NB4 (cell line): Measurements from ENCODE around the gene ALOX5.
A peak's percentile ranks its signal among the peaks of the same experiment; 100 is the strongest.

Source experiments
- DNase-seq: peaks from one replicate; pipeline ENCODE4 v3.0.0; 2010; ENCODE audit warnings: low read depth
- H3K4me3 ChIP-seq: one replicate; pipeline ENCODE4 v1.5.1; 2011; ENCODE audit warnings: mild to moderate bottlenecking, low read depth, low read length, moderate library complexity
- MYC ChIP-seq: IDR thresholded peaks from 2 replicates; pipeline ENCODE4 v1.6.1; 2011; ENCODE audit warnings: low read depth, low read length
- POLR2A ChIP-seq: IDR thresholded peaks from 2 replicates; pipeline ENCODE4 v1.6.1; 2011; ENCODE audit warnings: mild to moderate bottlenecking; ENCODE audit not compliant: insufficient read length; ENCODE audit errors: extremely low read depth
- TF ChIP-seq, protein P1 (sequence below): IDR thresholded peaks from one replicate; pipeline ENCODE4 v1.5.1; 2012; ENCODE audit warnings: low read depth, low read length
- TF ChIP-seq, protein P2 (sequence below): IDR thresholded peaks from 2 replicates; pipeline ENCODE4 v1.6.1; 2011; ENCODE audit warnings: low read depth, low read length

ALOX5 gene

DNA sequence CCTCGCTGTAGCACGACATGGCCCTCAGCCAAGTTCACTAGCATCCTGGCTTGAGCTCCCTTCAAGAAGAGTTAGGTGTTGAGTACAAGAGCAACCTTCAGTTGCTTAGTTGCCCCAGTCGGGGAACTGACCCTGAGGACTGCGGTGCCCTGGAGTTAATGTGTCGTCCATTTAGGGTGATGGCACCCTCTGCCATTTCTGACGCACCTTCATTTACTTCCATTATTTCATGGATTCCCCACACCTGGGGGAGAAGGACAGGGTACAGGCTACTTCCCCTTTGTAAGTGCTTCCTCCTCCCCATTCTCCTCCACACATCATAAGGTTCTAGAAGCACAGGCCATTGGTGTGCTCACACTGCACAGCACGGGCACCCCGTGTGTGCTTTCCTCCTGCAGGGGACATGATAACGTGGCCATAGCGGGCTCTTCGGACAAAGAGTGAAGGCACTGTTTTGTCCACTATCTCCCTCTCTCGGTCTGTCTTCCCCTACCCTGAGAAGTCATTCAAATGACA, 1.8 kb downstream of the ALOX5 start:
- DNase-seq: peak; percentile 76
- TF ChIP-seq, protein P1, sequence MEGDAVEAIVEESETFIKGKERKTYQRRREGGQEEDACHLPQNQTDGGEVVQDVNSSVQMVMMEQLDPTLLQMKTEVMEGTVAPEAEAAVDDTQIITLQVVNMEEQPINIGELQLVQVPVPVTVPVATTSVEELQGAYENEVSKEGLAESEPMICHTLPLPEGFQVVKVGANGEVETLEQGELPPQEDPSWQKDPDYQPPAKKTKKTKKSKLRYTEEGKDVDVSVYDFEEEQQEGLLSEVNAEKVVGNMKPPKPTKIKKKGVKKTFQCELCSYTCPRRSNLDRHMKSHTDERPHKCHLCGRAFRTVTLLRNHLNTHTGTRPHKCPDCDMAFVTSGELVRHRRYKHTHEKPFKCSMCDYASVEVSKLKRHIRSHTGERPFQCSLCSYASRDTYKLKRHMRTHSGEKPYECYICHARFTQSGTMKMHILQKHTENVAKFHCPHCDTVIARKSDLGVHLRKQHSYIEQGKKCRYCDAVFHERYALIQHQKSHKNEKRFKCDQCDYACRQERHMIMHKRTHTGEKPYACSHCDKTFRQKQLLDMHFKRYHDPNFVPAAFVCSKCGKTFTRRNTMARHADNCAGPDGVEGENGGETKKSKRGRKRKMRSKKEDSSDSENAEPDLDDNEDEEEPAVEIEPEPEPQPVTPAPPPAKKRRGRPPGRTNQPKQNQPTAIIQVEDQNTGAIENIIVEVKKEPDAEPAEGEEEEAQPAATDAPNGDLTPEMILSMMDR: no peak
- TF ChIP-seq MYC (no peak), POLR2A (no peak)
- TF ChIP-seq, protein P2, sequence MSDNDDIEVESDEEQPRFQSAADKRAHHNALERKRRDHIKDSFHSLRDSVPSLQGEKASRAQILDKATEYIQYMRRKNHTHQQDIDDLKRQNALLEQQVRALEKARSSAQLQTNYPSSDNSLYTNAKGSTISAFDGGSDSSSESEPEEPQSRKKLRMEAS: no peak
- H3K4me3 ChIP-seq: no peak overlapping the region

DNA sequence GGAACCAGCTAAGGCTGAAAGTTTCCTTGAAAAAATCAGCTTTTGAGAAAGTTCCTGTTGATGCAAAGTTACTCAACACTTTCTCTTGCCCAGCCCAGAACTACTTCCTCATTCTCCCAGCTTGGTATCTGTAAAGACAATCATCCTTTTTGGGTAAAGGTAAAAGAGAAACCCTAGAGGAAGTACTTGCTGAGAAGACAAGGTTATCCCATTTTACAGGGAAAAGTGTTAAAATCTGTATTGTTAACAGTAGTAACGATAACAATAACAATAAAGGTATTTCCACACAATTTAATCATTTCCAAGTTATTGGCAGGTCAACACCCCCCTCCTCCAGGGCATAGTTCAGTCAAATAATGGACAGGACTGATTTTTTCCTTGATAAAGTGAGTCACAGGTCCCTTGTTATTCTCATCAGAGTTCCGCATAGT, 2.4 kb downstream of the ALOX5 start:
- TF ChIP-seq, protein P2: no peak
- no peak for TF ChIP-seq POLR2A
- TF ChIP-seq, protein P1: no peak
- no peak for TF ChIP-seq MYC
- no peak overlapping the region for H3K4me3 ChIP-seq
- peak; percentile 87 for DNase-seq

DNA sequence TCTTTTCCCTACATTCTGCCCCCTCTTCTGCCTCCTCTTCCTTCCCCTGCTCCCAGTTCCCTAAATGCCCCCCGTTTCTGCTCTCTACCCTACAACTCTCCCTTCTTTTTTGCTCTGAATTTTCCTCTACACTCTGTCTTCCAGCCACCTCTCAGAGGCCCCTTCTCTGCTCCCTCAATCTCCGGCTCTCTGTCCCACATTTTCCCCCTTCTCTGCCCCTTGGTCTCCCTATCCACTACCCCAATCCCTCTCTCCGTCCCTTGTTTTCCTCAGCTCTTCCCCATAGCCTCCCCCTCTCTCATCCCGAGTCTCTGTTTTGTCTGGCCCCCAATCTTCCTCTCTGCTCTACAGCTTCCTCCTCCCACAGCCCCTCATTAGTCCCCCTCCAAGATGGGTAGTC, 3.3 kb downstream of the ALOX5 start:
- TF ChIP-seq, protein P2: no peak
- TF ChIP-seq POLR2A: no peak
- TF ChIP-seq, protein P1: no peak
- TF ChIP-seq MYC: no peak
- H3K4me3 ChIP-seq: no peak overlapping the region
- no peak for DNase-seq

DNA sequence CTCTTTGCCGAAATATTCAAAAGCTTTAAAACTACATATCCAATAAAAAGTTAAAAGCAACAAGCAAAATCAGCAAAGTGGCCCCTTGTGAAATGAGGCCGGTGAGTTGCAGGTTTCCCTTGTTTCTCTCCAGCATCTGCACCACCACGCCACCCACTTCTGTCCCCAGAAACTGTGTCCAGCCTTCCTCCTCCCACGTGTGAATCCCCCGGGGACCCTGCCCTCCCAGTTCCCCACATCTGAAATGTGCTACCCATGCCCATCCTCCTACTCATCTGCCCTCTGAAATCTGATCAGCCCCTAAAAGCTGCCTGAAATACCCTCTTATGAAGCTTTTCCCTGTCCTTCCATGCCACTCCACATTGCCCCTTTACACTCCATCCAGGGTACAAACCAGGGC, 3.8 kb downstream of the ALOX5 start:
- H3K4me3 ChIP-seq: no peak overlapping the region
- no peak for TF ChIP-seq POLR2A
- TF ChIP-seq, protein P2: 0 out of 2 replicates have a peak, but pooled peaks have one; percentile 37
- peak; percentile 77 for DNase-seq

DNA sequence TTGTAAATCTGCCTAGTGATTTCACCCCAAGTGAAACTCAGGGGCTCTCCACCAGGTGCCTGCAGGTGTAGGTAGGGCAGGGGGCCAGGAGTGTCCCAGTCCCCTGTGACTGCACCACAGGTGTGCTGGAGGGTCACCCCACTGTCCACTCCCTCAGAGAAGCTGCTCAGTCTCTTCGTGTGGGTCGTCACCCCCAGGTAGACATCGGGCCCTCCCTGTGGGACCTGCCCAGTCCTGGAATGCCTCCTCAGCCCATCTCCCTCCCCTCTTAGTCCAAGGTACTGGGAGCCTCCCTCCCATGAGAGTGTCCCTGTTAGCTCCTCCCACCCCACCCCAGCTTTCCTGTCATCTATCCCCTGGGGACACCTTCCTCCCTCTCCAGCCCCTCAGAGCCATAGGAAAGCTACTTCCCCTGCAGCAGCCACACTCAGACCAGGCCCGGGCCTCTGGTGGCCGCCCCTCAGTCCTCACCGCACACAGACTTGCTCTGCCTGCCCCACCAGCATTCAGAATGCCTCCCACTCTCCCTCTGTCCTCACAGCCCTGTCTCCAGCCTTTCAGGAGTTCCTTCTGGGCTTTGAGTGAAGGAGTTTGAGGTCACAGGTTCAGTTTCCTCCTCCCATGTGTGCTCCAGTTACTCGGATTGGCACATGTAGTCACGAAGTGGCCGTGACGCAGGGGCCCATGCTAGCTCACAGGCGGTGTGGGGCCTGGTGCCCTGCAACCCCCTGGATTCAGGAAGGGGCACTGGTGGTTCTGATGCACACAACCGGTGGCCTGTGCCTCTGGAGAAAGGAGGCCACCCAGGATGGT, 5.1 kb downstream of the ALOX5 start:
- TF ChIP-seq POLR2A: no peak
- TF ChIP-seq, protein P2: 0 out of 2 replicates have a peak, but pooled peaks have one; percentile 24
- DNase-seq: peak; percentile 80
- H3K4me3 ChIP-seq: no peak overlapping the region

DNA sequence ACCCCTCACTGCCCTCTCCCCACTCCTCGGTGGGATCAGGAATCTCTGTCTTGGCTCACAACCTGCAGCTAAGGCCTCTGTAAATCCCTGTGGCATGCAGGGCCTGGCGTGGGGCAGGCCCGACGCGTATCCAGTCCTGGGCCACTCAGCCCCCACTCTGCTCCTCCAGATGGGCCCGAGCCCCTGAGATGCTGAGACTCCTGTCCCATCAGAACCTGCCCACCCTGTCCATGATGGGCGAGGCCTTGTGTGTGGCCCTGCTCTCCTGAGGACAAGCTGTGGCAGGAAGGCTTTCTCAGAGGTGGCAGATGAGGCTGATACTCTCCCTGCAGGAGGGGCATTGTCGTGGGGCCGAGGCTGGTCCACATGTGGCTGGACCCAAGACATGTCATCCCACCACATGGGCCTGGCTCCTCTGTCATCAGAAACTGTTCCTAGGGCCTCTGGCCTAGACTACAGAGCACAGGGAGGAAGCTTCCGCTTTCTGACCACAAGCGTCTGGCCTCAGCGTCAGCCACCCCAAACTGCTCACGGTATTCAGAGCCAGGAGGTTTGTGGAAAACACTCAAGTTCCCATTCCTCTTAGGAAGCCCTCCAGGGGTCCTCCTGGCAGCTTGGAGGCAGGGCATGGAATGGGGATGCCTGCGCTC, 6.0 kb downstream of the ALOX5 start:
- H3K4me3 ChIP-seq: no peak overlapping the region
- TF ChIP-seq, protein P2: peak; percentile 96
- TF ChIP-seq MYC: peak; percentile 96
- no peak for TF ChIP-seq POLR2A
- peak; percentile 96 for DNase-seq
